H1 (cell line): ENCODE data around the gene ITGB2. TPM values are rescaled to one million over a fixed set of nuclear protein-coding genes. Genes with fewer than 3 reads are reported as not detected.

Experiments
- CTCF ChIA-PET: fragments of 300-600 bp; sonication (Branson Sonifier 250); formaldehyde crosslinking; loops from one replicate; lab custom pipeline; 2021; ENCODE audit not compliant: partially characterized antibody; lab: Charles Lee
- POLR2A ChIA-PET: fragments of 300-600 bp; sonication (Branson Sonifier 250); formaldehyde crosslinking; loops from one replicate; lab custom pipeline; 2021; ENCODE audit warnings: inconsistent platforms; ENCODE audit not compliant: partially characterized antibody; lab: Charles Lee
- DNase-seq, 2 experiments: peaks; one replicate each; pipeline versions ENCODE4 v3.0.0 to v3.0.0-alpha.2; 2010 to 2022; ENCODE audit warnings: low spot score in 2 of 2, low read depth in 1 of 2, mixed read lengths in 1 of 2
- FAIRE-seq: peaks from 2 replicates; lab custom pipeline; 2011; peaks lifted over from hg19 to GRCh38; lab: Jason Lieb, UNC
- H2AFZ ChIP-seq: 2 replicates; pipeline ENCODE4 v1.8.1; 2012; ENCODE audit warnings: low read length, inconsistent platforms
- H2AK5ac ChIP-seq: 2 replicates; pipeline ENCODE4 v1.6.1; 2013; ENCODE audit warnings: low read depth, low read length
- H2BK120ac ChIP-seq: replicated peaks from 2 replicates; pipeline ENCODE3; 2013; ENCODE audit warnings: low read depth, low read length, inconsistent platforms
- H2BK12ac ChIP-seq: 2 replicates; pipeline ENCODE4 v1.6.1; 2013; ENCODE audit warnings: low read depth, low read length
- H2BK15ac ChIP-seq: 2 replicates; pipeline ENCODE4 v1.6.1; 2013; ENCODE audit warnings: low read length
- H2BK20ac ChIP-seq: 2 replicates; pipeline ENCODE4 v1.6.1; 2013; ENCODE audit warnings: low read length
- H2BK5ac ChIP-seq: 2 replicates; pipeline ENCODE4 v1.6.1; 2013; ENCODE audit warnings: low read depth, low read length
- H3K14ac ChIP-seq: 2 replicates; pipeline ENCODE4 v1.6.1; 2013; ENCODE audit warnings: inconsistent platforms; ENCODE audit not compliant: insufficient read length
- H3K18ac ChIP-seq: 2 replicates; pipeline ENCODE4 v1.6.1; 2013; ENCODE audit warnings: low read length; ENCODE audit errors: extremely low read depth
- H3K23ac ChIP-seq: 2 replicates; pipeline ENCODE4 v1.6.1; 2013; ENCODE audit warnings: inconsistent platforms; ENCODE audit not compliant: insufficient read length
- H3K23me2 ChIP-seq: 2 replicates; pipeline ENCODE4 v1.6.1; 2013; ENCODE audit warnings: low read depth, low read length
- H3K27ac ChIP-seq: 2 replicates; pipeline ENCODE4 v1.6.1; 2011; ENCODE audit warnings: low read depth, low read length, inconsistent platforms
- H3K27me3 ChIP-seq, 4 experiments: replicated peaks in 1 of 4; 1 replicate in 1 of 4; 2 replicates in 3 of 4; pipeline versions ENCODE4 v1.6.1 to v1.8.1; 2011 to 2013; ENCODE audit warnings: low read length in 3 of 4, mild to moderate bottlenecking in 3 of 4, inconsistent platforms in 2 of 4, mixed read lengths in 2 of 4, moderate library complexity in 1 of 4; ENCODE audit not compliant: control insufficient read depth in 3 of 4, insufficient read depth in 3 of 4; ENCODE audit errors: extremely low read depth in 1 of 4
- H3K36me3 ChIP-seq, 4 experiments: 2 replicates each; pipeline versions ENCODE4 v1.6.1 to v1.8.1; 2011 to 2013; ENCODE audit warnings: mild to moderate bottlenecking in 4 of 4, low read length in 3 of 4, moderate library complexity in 2 of 4, control low read depth in 1 of 4, inconsistent platforms in 1 of 4; ENCODE audit not compliant: insufficient read depth in 4 of 4, control insufficient read depth in 2 of 4
- H3K4ac ChIP-seq: replicated peaks from 2 replicates; pipeline ENCODE3; 2013; ENCODE audit warnings: low read length, low read depth, mixed read lengths, inconsistent platforms; ENCODE audit not compliant: insufficient read length
- H3K4me1 ChIP-seq, 4 experiments: replicated peaks in 1 of 4; 1 replicate in 1 of 4; 2 replicates in 3 of 4; pipeline versions ENCODE4 v1.6.1 to v1.8.1; 2011 to 2013; ENCODE audit warnings: low read length in 3 of 4, inconsistent platforms in 2 of 4, mixed read lengths in 1 of 4; ENCODE audit not compliant: insufficient read depth in 4 of 4, control insufficient read depth in 3 of 4
- H3K4me2 ChIP-seq, 2 experiments: 2 replicates each; pipeline versions ENCODE4 v1.6.1 to v1.8.1; 2011 to 2013; ENCODE audit warnings: low read depth in 2 of 2, low read length in 2 of 2, control low read depth in 1 of 2, inconsistent platforms in 1 of 2, mild to moderate bottlenecking in 1 of 2; ENCODE audit not compliant: insufficient read depth in 1 of 2
- H3K4me3 ChIP-seq, 4 experiments: fragments of 200-600, 300-600 bp in 1 of 4; sonication (generic), shearing (Covaris generic), sonication (Bioruptor Twin) in 1 of 4; 2 replicates each; pipeline versions ENCODE4 v1.5.1 to v1.8.1; 2011 to 2016; ENCODE audit warnings: low read length in 4 of 4, low read depth in 3 of 4, control low read depth in 2 of 4, inconsistent platforms in 2 of 4, mild to moderate bottlenecking in 2 of 4, mixed read lengths in 1 of 4, moderate library complexity in 1 of 4; ENCODE audit not compliant: insufficient read depth in 2 of 4; ENCODE audit errors: extremely low read depth in 1 of 4
- H3K56ac ChIP-seq: replicated peaks from 2 replicates; pipeline ENCODE3; 2013; ENCODE audit warnings: low read depth, mild to moderate bottlenecking, mixed read lengths, low read length, inconsistent platforms; ENCODE audit not compliant: insufficient read length
- H3K79me1 ChIP-seq: 2 replicates; pipeline ENCODE4 v1.6.1; 2013; ENCODE audit warnings: low read depth, low read length, control low read depth
- H3K79me2 ChIP-seq, 2 experiments: 2 replicates each; pipeline versions ENCODE4 v1.6.1 to v1.8.1; 2012 to 2013; ENCODE audit warnings: low read length in 2 of 2, mild to moderate bottlenecking in 2 of 2, inconsistent platforms in 1 of 2; ENCODE audit not compliant: insufficient read depth in 2 of 2, control insufficient read depth in 1 of 2
- H3K9ac ChIP-seq, 4 experiments: replicated peaks in 1 of 4; 1 replicate in 1 of 4; 2 replicates in 3 of 4; pipeline versions ENCODE4 v1.6.1 to v1.8.1; 2011 to 2013; ENCODE audit warnings: low read depth in 3 of 4, low read length in 3 of 4, control low read depth in 2 of 4, mild to moderate bottlenecking in 2 of 4, moderate library complexity in 2 of 4, inconsistent platforms in 1 of 4; ENCODE audit errors: extremely low read depth in 1 of 4
- H3K9me3 ChIP-seq, 2 experiments: 2 replicates each; pipeline versions ENCODE4 v1.6.1 to v1.8.1; 2012 to 2013; ENCODE audit warnings: mild to moderate bottlenecking in 2 of 2, moderate library complexity in 2 of 2, control low read depth in 1 of 2, inconsistent platforms in 1 of 2, low read depth in 1 of 2, low read length in 1 of 2, mixed read lengths in 1 of 2; ENCODE audit not compliant: insufficient read depth in 2 of 2
- H4K20me1 ChIP-seq, 2 experiments: replicated peaks in 1 of 2; 2 replicates each; pipeline versions ENCODE3 to v1.8.1; 2011 to 2013; ENCODE audit warnings: inconsistent platforms in 2 of 2, low read length in 2 of 2, mild to moderate bottlenecking in 1 of 2; ENCODE audit not compliant: insufficient read depth in 2 of 2, control insufficient read depth in 1 of 2
- H4K5ac ChIP-seq: 2 replicates; pipeline ENCODE4 v1.6.1; 2013; ENCODE audit warnings: low read length, low read depth, mixed read lengths, inconsistent platforms; ENCODE audit not compliant: insufficient read length
- H4K8ac ChIP-seq: 2 replicates; pipeline ENCODE4 v1.8.0; 2013; ENCODE audit warnings: mild to moderate bottlenecking, moderate library complexity, low read length, inconsistent platforms; ENCODE audit not compliant: insufficient read depth; ENCODE audit errors: extremely low read depth
- H4K91ac ChIP-seq: replicated peaks from 2 replicates; pipeline ENCODE3; 2013; ENCODE audit warnings: low read length, mixed read lengths, inconsistent platforms; ENCODE audit not compliant: insufficient read length
- CREB1 ChIP-seq: IDR thresholded peaks from 2 replicates; pipeline ENCODE4 v1.6.1; 2012; ENCODE audit warnings: inconsistent platforms
- EZH2 ChIP-seq: fragments of 200-600 bp; sonication (generic); IDR thresholded peaks from 2 replicates; pipeline ENCODE4 v1.7.1; 2012; ENCODE audit warnings: low read depth, mild to moderate bottlenecking, moderate library complexity, low read length, inconsistent platforms; ENCODE audit not compliant: severe bottlenecking
- PHF8 ChIP-seq: fragments of 200-600 bp; sonication (generic); conservative IDR thresholded peaks from 2 replicates; pipeline ENCODE4 v1.7.1; 2012; ENCODE audit warnings: low read depth, mild to moderate bottlenecking, inconsistent platforms, low read length, moderate library complexity
- SIRT6 ChIP-seq: IDR thresholded peaks from one replicate; pipeline ENCODE4 v1.7.1; 2012; ENCODE audit warnings: low read length, inconsistent platforms
- TAF7 ChIP-seq: optimal IDR thresholded peaks from 2 replicates; pipeline ENCODE3; 2011; ENCODE audit warnings: low read depth, mild to moderate bottlenecking, inconsistent platforms, low read length, moderate library complexity, borderline replicate concordance
- WGBS, 2 experiments: shearing (Covaris generic) in 1 of 2; methylation state at CpG; one replicate each; pipeline versions ENCODE4 v1.1.6 to v1.1.7; 2013 to 2015; ENCODE audit warnings: low lambda C conversion rate in 2 of 2, mixed read lengths in 2 of 2, inconsistent platforms in 1 of 2, low coverage in 1 of 2, missing lambda C conversion rate in 1 of 2; ENCODE audit not compliant: insufficient replicate concordance in 2 of 2, insufficient coverage in 1 of 2, insufficient read length in 1 of 2; ENCODE audit errors: extremely low coverage in 1 of 2, missing lambda C conversion rate in 1 of 2; 5-methylcytosine and 5-hydroxymethylcytosine counted together
- polyA plus RNA-seq, 7 experiments: library from polyadenylated mRNA; depleted of rRNA in 3 of 7; stranded (reverse) in 5 of 7; unstranded in 2 of 7; fragments of >200 nt in 5 of 7; fragments of 200-250 nt in 2 of 7; gene quantifications; 1 replicate in 5 of 7; 2 replicates in 1 of 7; 4 replicates in 1 of 7; pipeline versions ENCODE4 v1.2.1 to v1.2.3, GENCODE V29; 2011 to 2013; ENCODE audit warnings: missing spikeins in 2 of 7, mixed read lengths in 2 of 7
- total RNA-seq: library from RNA; stranded (reverse); fragmentation: NEBNext Ultra II Directional; extraction: Animal tissue kit (Norgen Biotek cat#: 25700); gene quantifications from 2 replicates; pipeline ENCODE4 v1.2.1, GENCODE V29; 2021

The ITGB2 gene
- total and polyA plus RNA-seq, 2 of the 8 experiments (the other 6 are each of a cell fraction or from before 2014, with no cell fraction given), result 0.24 to 0.63 TPM

GRCh38 chr21:44868707-44869106 is 52.0 kb downstream of the ITGB2 start:
- Histone ChIP-seq H3K4me1 (peaks cover 6 to 16% (median 13%) of the 10 kb centered on the region in 4 experiments), H2BK15ac (no peak overlapping the region), H3K18ac (no peak overlapping the region), H3K27ac (no peak overlapping the region), H3K4me3 (no peak overlapping the region), H3K79me1 (peaks cover 35% of the 10 kb centered on the region), H3K23ac (no peak overlapping the region), H3K4ac (no peak overlapping the region), H4K91ac (no peak overlapping the region), H2BK20ac (no peak overlapping the region), H3K9me3 (no peaks in the 10 kb centered on the region), H3K79me2 (peaks cover 53 to 93% of the 10 kb centered on the region in 2 experiments), H3K4me2 (no peak overlapping the region), H3K36me3 (peaks cover 5 to 8% (median 6%) of the 10 kb centered on the region in 4 experiments; a peak in 7 of 8 replicates), H2BK5ac (peak overlapping the region; percentile 5; the same call in 1 of the 2 replicates), H3K56ac (no peak overlapping the region), H3K14ac (no peak overlapping the region), H3K27me3 (no peaks in the 10 kb centered on the region; a peak in 1 of 7 replicates), H2BK12ac (no peak overlapping the region), H2BK120ac (no peak overlapping the region), H2AFZ (no peak overlapping the region), H4K8ac (no peak overlapping the region; the same call in 1 of the 2 replicates), H3K23me2 (peaks cover 12% of the 10 kb centered on the region), H3K9ac (no peak overlapping the region), H4K5ac (no peak overlapping the region), H4K20me1 (peaks cover 21 to 51% of the 10 kb centered on the region in 2 experiments), H2AK5ac (no peak overlapping the region)
- DNase-seq (no peak), FAIRE-seq (no peak)
- ChIA-PET CTCF (no interaction called here), POLR2A (no interaction called here)
- whole genome bisulfite sequencing, 2 experiments, result 91% methylated on average over 7 of the region's 7 CpGs; no CpG with 5 or more reads in 1 of the 2 experiments
- TF ChIP-seq TAF7, result no peak
- TF ChIP-seq PHF8, result no peak
- no peak for TF ChIP-seq SIRT6
- TF ChIP-seq CREB1, result no peak
- TF ChIP-seq EZH2, result no peak
